Type B pancreatic cell (in vitro differentiated cells): ENCODE data around the gene KRTAP10-3. TPM values are rescaled to one million over a fixed set of nuclear protein-coding genes. Genes with fewer than 3 reads are reported as not detected.
"Not testable (repeated sequence)": the region's sequence is repeated elsewhere in the genome, so short reads cannot be mapped to it uniquely, and the experiment has no call there.

Experiments used
- DNase-seq: peaks from one replicate; pipeline ENCODE4 v3.0.0; 2021; ENCODE audit warnings: mixed read lengths; ENCODE audit not compliant: unreplicated experiment; ENCODE audit errors: extremely low spot score
- H3K27ac Mint-ChIP-seq: 2 replicates; pipeline ENCODE4 v1.8.0; 2021; ENCODE audit warnings: mild to moderate bottlenecking, mixed read lengths
- H3K27me3 Mint-ChIP-seq: 2 replicates; pipeline ENCODE4 v1.8.0; 2021; ENCODE audit warnings: mixed read lengths
- H3K36me3 Mint-ChIP-seq: 2 replicates; pipeline ENCODE4 v1.8.0; 2021; ENCODE audit warnings: mixed read lengths
- H3K4me1 Mint-ChIP-seq: one replicate; pipeline ENCODE4 v1.8.0; 2021; ENCODE audit warnings: mixed read lengths; ENCODE audit not compliant: unreplicated experiment
- H3K4me3 Mint-ChIP-seq: 2 replicates; pipeline ENCODE4 v1.8.0; 2021; ENCODE audit warnings: mild to moderate bottlenecking, mixed read lengths
- H3K9me3 Mint-ChIP-seq: 2 replicates; pipeline ENCODE4 v1.8.0; 2021; ENCODE audit warnings: mixed read lengths
- total RNA-seq: library from RNA; stranded (reverse); gene quantifications from 2 replicates; pipeline ENCODE4 v1.2.1, GENCODE V29; 2021; ENCODE audit warnings: low replicate concordance
- TF ChIP-seq, protein P1 (sequence below): fragments of 200-600 bp; sonication (generic); conservative IDR thresholded peaks from 2 replicates; pipeline ENCODE4 v1.5.0; 2021; ENCODE audit warnings: antibody characterized with exemption, mild to moderate bottlenecking

Gene KRTAP10-3
- total RNA-seq, 1 donor from 2014 or later, result not detected

DNA sequence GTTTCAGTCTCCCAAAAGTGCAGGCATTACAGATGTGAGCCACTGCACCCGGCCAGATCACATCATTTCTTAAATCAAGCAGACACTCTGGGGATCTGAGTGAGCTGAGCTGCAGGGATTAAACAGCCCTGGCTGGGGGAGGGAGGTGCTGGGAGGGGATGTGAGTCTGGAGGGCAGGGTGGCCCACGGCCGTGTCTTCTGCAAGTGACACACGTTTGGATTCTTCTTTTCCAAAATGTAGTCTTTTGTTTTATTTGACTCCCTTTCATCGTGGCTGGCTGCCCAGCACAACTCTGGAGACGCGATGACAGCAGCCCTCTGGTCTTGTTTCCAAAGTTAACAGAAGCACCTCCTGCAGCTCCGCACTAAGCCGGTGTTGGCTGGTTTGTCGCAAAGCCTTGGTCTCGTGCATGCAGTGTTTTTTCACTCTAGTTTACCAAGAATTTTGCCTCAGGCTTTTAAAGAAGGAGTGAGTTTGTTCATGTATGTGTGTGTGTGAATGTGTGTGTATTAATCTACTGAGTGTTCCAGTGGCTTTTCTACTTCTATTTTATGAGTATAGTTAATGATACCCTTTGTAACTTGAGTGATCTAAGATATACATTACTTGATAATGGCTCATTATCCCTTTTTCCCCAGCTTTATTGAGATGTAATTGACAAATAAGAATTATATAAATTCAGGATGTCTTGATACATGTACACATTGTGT, 24.6 kb upstream of the KRTAP10-3 start:
- H3K27ac Mint-ChIP-seq, result no peak overlapping the region
- no peak overlapping the region for H3K4me3 Mint-ChIP-seq
- H3K36me3 Mint-ChIP-seq, result no peaks in the 10 kb centered on the region
- H3K9me3 Mint-ChIP-seq, result no peaks in the 10 kb centered on the region
- peaks cover 6% of the 10 kb centered on the region for H3K4me1 Mint-ChIP-seq
- DNase-seq, result no peak
- H3K27me3 Mint-ChIP-seq, result peaks cover 29% of the 10 kb centered on the region
- TF ChIP-seq, protein P1, sequence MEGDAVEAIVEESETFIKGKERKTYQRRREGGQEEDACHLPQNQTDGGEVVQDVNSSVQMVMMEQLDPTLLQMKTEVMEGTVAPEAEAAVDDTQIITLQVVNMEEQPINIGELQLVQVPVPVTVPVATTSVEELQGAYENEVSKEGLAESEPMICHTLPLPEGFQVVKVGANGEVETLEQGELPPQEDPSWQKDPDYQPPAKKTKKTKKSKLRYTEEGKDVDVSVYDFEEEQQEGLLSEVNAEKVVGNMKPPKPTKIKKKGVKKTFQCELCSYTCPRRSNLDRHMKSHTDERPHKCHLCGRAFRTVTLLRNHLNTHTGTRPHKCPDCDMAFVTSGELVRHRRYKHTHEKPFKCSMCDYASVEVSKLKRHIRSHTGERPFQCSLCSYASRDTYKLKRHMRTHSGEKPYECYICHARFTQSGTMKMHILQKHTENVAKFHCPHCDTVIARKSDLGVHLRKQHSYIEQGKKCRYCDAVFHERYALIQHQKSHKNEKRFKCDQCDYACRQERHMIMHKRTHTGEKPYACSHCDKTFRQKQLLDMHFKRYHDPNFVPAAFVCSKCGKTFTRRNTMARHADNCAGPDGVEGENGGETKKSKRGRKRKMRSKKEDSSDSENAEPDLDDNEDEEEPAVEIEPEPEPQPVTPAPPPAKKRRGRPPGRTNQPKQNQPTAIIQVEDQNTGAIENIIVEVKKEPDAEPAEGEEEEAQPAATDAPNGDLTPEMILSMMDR, result no peak

DNA sequence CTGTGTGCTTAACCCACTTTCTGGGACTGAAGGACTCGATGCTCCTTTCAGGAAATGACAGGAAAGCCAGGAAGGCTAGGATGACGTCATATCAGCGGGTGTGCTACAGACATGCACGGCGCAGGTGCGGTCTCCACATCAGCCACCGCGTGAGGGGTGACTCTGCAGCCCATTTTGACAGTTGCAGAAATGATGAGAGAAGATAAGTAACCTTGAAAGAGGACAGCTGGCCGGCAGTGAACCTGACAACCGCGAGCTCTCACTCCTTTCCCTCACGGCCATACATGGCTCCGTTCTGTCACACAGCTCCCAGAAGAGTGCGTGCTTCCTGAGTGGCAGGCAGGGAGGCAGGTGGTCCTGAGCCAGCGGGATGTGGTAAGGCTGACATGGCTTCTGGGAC, 23.5 kb upstream of the KRTAP10-3 start:
- no peaks in the 10 kb centered on the region for H3K36me3 Mint-ChIP-seq
- TF ChIP-seq, protein P1, result no peak
- H3K4me1 Mint-ChIP-seq, result peaks cover 6% of the 10 kb centered on the region
- peaks cover 24% of the 10 kb centered on the region for H3K27me3 Mint-ChIP-seq
- DNase-seq, result no peak
- H3K9me3 Mint-ChIP-seq, result no peaks in the 10 kb centered on the region
- no peak overlapping the region for H3K27ac Mint-ChIP-seq
- no peak overlapping the region for H3K4me3 Mint-ChIP-seq

DNA sequence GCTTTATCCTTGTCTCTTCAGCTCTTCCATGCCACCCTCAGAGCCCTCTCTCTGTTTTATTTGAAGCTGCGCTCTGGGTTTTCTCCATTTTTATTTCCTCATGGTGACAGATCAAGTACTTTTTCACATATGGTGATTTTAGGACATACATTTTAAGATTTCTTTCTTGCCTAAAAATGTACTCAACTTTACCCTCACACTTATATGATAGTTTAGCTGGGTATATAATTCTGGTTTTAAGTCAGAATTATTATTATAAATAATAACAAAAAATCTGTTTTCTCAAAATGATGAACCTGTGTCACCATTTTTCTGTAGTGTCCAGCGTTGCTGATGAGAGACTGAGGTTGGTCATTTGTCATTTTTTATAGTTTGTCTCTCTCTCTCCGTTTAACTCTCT, 22.6 kb upstream of the KRTAP10-3 start:
- peaks cover 18% of the 10 kb centered on the region for H3K27me3 Mint-ChIP-seq
- H3K27ac Mint-ChIP-seq, result no peak overlapping the region
- peaks cover 6% of the 10 kb centered on the region for H3K4me1 Mint-ChIP-seq
- H3K36me3 Mint-ChIP-seq, result no peaks in the 10 kb centered on the region
- no peak for DNase-seq
- no peaks in the 10 kb centered on the region for H3K9me3 Mint-ChIP-seq
- TF ChIP-seq, protein P1, result no peak
- H3K4me3 Mint-ChIP-seq, result no peak overlapping the region

DNA sequence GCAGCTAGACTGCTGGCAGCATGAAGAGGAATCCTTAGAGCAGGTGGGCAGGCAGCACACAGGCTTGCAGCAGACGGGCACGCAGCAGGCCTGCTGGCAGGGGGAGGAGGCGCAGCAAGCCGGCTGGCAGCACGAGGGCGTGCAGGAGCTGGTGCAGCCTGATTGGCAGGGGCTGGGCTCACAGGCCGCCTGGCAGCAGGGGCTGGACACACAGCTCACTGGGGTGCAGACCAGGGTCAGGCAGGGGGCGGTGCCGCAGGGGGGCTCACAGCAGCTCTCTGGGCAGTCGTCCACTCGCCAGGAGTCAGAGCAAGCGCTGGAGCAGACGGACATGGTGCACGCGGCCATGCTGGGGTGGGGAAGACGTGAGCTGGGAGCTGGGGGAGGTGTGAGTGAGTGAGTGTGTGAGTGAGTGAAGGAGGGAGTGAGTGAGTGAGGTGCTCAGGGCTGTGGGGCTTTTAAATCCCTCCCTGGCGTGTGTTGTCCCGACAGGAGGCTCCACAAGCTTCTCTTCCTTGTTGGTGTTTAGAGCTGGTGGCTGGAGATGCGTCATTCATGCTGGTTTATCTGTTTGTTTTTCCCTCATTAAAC, 21.7 kb upstream of the KRTAP10-3 start, which contains the start of gene KRTAP10-5:
TSS of gene KRTAP10-5 (minus strand) at position 374 of the 591 bp plus-strand sequence. CDS start at position 348, 26 bp downstream.
- H3K4me3 Mint-ChIP-seq, H3K36me3 Mint-ChIP-seq, DNase-seq, H3K4me1 Mint-ChIP-seq, H3K9me3 Mint-ChIP-seq, H3K27ac Mint-ChIP-seq: not testable (repeated sequence)
- peaks cover 15% of the 10 kb centered on the region for H3K27me3 Mint-ChIP-seq

DNA sequence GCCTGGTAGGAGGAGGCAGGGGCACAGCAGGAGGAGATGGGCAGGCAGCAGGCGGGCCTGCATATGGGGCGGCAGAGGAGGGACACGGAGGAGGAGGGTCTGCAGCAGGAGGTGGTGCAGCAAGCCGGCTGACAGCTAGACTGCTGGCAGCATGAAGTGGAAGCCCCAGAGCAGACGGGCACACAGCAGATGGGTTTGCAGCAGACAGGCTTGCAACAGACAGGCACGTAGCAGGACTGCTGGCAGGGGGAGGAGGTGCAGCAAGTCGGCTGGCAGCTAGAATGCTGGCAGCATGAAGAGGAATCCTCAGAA, 21.2 kb upstream of the KRTAP10-3 start:
- H3K36me3 Mint-ChIP-seq, result no peaks in the 10 kb centered on the region
- no peaks in the 10 kb centered on the region for H3K9me3 Mint-ChIP-seq
- peaks cover 11% of the 10 kb centered on the region for H3K27me3 Mint-ChIP-seq
- TF ChIP-seq, protein P1, result no peak
- no peak overlapping the region for H3K4me3 Mint-ChIP-seq
- no peak for DNase-seq
- H3K4me1 Mint-ChIP-seq, result peaks cover 6% of the 10 kb centered on the region
- no peak overlapping the region for H3K27ac Mint-ChIP-seq

DNA sequence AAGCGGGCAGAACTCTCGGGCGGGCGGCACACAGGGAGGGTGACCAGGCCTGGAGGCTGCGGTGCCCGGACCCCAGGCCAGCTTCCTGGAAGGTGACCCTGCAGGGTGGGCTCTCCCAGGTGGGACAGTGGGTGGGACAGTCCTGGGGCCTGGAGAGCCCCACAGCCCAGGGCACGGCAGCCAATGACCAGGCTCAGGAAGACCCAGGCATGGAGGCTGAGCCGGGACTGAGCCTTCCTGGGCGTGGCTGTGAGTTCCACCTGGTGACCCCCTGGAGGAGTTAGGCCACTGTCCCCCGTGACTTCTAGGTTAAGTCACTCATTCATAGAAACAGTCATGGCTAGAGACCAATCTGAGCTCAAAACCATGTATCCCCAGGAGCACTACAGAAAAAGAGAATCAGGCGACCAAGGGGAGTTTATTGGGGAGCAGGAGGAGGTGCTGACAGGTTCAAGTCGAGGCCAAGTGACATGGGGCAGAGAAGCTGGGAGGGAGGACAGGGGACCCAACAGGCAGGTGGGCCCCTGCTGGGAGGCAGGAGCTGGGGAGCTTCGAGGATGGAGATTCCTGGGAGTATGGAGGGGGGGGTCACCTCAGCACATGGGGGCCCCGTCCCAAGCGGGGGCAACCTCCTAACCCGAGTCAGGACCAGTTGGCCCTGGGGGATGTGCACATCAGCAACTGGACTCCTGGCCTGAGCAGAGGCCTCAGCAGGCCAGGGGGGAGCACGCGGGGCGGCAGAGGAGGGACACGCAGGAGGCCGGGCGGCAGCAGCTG, 20.6 kb upstream of the KRTAP10-3 start:
- Mint-ChIP-seq H3K4me1 (peaks cover 6% of the 10 kb centered on the region), H3K36me3 (no peaks in the 10 kb centered on the region), H3K9me3 (no peaks in the 10 kb centered on the region), H3K27ac (no peak overlapping the region), H3K4me3 (no peak overlapping the region), H3K27me3 (peaks cover 11% of the 10 kb centered on the region)
- TF ChIP-seq, protein P1, result no peak
- DNase-seq, result no peak
